GM21423 (cell line): ENCODE measurements around the gene MAGI1.

Source experiments
- ATAC-seq: cut with Tn5 transposase; IDR thresholded peaks from one replicate; pipeline ENCODE4 v1.9.1; 2021; ENCODE audit warnings: mild to moderate bottlenecking, moderate library complexity; ENCODE audit not compliant: unreplicated experiment

The MAGI1 gene

DNA sequence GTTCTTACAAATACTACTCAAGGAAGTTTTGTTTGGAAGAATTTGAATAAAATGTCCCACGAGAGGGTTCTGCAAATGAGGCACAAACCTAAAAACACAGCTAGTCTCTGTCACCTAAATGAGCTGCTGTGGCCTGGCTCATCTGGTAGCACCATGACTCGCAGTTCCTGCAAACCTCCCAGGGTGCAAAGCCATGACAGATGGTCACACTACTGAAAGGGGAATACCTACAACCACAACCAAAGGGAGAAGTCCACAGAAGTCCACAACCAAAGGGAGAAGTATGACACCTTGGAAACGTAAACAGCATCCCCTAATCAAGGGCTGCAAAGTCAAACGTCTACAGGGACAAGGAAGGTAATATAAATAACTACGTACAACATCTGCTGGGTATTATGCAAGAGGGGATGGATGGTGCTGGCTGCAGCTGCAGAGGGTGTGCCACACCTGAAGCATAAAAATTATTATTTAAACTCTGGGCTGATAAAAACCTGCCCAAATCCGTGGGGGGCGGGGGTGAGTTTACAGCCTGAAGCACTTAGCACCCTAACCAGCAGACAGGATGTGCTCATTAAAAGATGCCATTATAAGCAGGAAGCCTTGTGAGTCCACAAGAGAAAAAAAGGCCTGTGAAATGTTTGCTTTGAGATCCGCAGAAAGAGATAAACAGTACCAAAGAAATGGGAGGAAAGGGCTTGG is 184.0 kb downstream of the MAGI1 start:
- ATAC-seq: no peak

GRCh38 chr3:65851827-65852226 is 186.9 kb downstream of the MAGI1 start:
- no peak for ATAC-seq

DNA sequence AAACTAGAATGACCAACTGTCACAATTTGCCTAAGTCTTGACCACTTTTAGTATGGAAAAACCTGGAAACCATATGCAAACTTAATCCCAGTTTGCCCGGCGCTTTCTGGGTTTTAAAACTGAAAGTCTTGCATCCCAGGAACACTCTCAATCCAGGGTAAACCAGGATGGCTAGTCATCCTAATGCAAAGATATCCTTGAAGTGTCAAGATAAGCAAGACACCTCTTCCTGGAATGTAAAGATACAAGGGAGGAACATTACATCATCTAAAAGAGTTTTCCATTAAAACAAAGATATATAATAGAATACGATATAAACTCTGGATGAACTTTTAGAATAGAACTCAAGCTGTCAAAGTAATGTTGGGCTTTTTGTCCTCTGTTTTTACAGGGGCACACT is 188.5 kb downstream of the MAGI1 start:
- ATAC-seq: no peak

DNA sequence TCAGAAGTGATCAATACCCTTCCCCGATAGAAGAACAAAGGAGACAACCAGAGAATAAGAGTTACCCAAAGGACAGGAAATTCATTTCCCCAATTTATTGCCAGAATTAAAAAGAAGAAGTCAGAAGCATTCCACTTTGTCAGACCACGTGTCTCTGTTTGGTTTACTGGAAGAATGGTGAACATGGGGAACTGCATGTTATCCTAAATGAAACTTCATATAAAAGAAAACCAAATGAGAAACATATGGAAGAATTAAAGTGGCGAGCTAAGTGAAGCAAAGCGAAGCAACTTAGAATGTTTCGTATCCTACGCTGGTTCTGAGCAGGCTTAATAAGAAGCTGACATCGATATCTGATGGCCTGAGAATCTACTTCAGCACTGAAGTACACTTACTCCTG is 190.7 kb downstream of the MAGI1 start:
- ATAC-seq: no peak

DNA sequence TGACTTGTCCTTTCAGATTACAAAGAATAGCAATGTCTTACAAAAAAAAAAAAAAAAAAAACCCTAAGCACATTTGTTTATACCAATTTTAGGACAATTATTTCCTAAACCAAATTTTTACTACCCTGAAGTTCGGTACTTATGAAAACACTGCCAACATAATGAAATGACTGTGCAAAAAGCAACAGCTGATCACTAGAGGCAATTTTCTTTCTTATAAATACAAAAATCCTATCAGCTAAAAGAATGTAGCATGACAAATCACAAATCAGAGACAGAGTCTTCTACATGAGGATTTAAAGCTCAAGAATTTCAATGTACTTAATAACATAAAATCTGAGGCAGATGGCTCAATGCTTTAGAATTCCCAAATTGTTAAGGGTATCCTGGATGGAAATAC is 191.8 kb downstream of the MAGI1 start:
- ATAC-seq: no peak

DNA sequence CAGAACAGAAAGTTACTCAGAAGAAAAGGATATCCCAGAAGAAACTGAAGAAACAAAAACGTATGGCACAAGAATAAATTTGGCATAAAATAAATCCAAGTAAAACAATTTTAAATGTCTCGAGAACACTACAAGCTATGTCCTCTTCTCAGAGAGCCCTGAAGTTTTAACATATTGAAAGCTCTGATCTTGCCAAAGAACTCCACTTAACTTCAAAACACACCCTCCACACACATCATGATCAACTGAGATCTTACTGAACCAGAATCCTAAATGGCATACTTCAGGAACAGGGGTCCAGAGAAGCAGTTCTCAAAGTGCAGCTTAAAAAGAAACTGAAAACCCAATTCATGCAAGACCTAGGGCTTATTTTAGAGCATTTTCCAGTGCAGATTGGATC is 194.3 kb downstream of the MAGI1 start:
- no peak for ATAC-seq

GRCh38 chr3:65843732-65844131 is 195.0 kb downstream of the MAGI1 start:
- ATAC-seq: no peak

DNA sequence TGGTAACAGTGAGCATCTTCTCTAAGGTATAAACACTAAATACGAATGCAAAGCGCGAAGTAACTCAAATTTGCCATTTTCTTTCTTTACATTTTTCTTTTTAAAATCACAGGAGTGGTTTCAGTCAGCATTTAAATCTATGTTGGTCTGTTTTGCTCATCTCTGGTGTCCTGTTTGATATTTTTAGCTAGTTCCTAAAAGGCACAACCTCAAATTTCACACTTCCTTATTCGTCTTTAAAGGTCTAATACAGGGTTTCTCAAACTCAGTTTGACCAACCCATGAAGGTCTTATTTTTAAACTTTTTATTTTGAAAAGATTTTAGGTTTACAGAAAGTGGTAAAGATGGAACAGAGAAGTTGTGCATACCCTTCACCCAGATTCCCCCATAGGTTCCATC is 201.1 kb downstream of the MAGI1 start:
- ATAC-seq: no peak

DNA sequence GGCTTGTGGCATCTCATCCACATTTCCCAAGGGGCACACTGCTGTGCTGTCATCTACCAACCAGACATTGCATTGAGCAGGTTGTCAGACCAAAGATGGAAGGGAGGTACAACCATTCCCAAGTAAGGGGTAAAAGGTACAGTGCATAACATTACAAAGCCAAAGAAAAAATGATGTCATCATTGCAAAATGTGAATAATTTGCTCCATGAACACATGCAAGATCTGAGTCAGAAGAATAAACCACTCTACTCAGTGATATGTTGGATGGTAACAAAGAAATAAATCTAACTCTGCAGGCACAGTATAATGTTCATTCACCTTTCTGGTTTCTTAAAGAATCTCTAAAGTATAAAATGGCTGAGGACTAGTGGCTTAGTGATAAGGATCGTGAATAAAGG is 202.7 kb downstream of the MAGI1 start:
- no peak for ATAC-seq

DNA sequence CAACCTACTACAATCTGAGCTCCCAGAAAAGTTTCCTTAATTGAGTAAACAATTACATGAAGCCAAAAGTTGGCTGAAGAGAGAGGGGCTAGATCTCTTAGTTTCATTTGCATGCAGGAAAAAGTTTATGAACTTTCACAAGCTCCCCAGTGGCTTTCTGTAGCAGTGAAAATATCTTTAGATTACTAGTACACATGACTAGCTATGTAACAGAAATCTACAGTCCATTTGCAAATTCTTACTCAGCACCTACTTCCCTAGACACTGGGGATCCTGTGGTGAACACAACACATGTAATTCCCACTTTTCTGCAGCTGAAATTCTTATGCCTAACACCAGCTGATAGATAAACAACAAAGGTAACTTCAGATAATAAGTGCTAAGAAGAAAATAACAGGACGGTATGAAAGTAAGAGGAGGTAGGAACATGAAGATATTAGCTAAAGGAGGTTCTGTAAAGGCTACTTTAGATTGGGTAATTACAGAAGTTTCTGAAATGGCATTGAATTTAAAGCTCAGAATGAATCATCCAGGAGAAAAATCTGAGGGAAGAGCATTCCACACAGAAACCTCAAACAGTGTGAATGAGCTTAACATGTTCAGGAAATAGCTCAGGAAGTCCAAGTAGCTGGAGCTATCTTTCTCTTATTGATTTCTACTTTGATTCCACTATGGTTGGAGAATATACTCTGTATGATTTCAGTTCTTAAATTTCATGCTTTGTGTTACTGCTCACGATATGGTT is 204.8 kb downstream of the MAGI1 start:
- ATAC-seq: no peak

DNA sequence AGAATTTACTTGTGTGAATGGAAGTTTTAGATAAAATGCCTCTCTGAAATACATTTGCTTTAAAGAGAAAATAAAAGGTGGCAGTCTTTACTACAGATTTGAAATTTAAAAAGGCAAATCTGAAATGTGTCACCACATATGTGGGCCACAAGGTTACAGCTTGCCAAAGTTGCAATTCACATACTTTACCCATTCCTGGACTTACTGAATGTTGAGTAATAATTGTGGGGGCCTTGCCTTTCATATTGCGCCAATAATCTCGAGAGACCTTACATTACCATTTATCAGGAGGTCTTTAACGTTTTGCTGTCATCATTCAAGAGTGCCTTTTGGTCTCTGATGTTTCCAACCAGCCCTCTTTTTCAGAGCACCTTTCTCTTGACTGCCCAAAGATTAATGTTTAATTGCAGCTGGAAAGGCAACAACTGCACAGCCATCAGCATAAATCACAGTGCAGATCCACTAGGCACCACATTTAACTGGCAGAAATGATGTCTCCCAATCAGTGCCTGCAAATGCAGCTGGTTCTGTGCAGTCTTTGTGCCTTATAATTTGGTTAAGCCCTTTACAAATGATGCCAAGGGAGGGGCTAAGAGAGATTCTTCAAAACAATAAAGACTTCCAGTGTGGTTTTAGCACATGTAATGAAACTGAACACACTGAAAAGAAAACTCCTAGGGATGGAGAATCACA is 206.8 kb downstream of the MAGI1 start:
- no peak for ATAC-seq

DNA sequence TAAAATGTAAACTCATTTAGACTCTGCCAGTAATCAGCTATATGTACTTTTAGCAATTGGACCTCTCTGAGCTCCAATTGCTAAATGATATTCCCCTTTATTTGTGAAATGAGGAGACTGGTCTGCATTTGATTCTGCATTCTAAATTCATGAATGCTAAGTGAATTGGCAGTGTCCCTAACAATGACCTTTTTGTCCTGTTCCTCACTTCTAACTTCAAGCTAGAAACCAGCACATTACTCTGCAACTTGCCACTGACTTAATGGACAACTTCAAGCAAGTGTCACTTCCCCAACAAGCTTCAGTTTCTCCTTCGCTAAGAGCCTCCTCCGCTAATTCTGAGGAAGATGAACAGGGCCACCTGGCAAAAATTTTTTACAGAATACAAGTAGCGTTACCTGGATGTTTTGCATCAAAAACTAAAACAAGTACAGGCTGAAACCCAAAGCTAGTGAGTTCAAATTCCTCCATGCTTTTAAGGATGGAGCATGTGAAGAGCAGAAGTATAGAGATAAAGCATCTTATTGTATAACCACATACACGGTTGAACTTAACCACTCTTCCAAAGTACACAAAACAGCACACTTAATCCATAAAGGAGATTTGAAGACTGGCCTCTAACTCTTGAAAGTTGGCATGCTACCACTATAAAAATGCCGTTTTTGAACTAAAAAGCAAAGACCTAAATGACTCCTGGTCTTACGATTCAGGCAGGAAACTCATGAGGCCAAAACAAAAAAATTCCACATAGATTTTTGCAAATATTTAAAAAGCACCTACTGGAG is 207.6 kb downstream of the MAGI1 start:
- no peak for ATAC-seq

DNA sequence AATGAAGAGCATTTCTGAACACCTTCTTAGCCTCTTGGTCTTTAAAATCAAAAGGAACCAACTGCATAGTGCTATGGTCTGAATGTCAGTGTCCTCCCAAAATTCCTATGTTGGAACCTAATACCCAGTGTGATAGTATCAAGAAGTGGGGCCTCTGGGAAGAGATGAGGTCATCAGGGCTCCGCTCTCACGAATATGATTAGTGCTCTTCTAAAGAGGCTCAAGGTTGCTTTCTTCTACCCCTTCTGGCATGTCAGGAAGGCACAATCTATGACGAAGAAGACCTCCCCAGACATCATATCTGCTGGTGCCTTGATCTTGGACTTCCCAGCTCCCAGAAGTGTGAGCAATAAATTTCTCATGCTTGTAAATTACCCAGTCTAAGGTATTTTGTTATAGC is 209.5 kb downstream of the MAGI1 start:
- ATAC-seq: no peak

- no peak for ATAC-seq
Observed at GRCh38 chr3:65828706-65829105, 210.0 kb downstream of the MAGI1 start.

GRCh38 chr3:65827076-65827475 is 211.6 kb downstream of the MAGI1 start:
- no peak for ATAC-seq

GRCh38 chr3:65824166-65824565 is 214.6 kb downstream of the MAGI1 start:
- ATAC-seq: no peak

DNA sequence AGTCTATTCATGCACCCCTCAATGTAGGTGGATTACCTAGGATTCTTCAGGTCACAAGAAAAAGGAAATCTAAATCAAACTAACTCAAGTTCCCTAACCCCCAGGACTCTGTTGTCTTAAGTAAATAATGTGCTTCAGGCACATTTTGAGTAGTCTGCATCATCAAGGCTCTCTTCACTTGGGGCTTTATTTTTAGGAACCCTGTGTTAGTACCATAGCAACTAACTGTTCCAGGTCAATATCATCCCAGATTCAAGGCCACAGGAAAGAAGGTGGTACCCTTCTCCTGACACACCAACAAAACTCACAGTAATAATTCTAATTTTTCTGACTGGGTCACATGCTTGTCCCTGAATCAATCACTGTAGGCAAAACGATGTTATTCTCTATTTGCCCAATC is 218.1 kb downstream of the MAGI1 start:
- no peak for ATAC-seq

DNA sequence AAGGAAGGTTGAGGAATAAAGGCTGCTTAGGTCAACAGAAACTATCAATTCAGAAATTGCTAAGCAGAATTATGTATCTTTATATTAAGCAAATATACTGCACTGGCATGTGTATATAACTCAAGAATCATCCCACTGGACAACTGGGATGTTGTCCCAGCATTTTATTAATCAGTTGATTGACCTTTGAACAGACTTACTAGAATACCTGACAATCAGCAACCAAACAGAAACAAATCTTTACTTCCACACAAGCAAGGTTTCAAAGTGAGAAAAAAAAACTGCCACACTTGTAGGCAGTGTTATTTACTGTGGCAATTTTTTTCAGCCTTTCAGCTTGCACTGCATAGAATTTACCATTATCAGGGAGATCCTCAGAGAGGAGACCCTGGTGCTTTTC is 218.8 kb downstream of the MAGI1 start:
- ATAC-seq: no peak

DNA sequence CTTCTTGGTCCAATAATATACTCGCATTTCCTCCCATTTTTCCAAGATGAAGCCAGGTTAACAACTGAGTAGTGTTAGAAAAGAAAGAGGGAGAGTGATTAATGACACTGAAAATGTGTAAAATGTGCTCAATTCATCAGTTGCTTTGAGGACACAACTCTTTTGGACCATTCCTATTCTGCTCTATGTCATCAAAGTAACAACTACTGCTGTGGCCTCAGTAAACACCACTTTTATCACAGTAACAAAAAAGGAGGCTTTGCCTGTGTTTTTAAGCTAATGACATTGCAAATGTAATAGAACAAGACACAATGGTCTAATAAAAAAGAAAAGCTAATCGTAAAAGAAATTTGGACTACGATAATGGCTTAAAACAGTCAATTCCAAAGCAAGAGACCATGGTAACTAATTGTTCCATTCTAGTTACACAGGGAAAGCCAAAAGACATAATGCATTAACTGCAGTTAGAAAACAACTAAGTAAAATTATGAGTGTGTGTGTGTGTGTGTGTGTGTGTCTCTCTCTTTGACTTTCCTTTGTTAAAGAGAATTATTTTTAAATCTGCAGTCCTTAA is 221.1 kb downstream of the MAGI1 start:
- no peak for ATAC-seq

DNA sequence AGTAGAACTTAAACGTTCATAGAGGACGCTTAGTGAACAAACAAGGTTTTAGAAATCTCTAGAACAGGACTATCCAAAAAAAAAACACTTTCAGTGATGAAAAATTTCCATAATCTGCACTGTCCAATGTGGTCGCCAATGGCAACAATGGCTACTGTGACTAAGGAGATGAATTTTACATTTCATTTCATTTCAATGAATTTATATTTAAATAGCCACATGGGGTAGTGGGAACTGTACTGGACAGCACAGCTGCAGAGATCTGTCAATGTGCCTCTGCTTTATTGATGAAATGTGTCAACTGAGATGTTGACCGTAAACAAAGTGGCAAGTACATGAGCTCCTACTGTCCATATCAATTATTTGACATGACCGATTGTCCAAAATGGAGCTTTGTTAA is 222.5 kb downstream of the MAGI1 start:
- ATAC-seq: no peak
